Suprapubic skin (tissue), 4 donors: Measurements from ENCODE around the gene NTF4. TPM values are rescaled to one million over a fixed set of nuclear protein-coding genes. Genes with fewer than 3 reads are reported as not detected.

ENCODE experiments used
- DNase-seq, 2 donors: peaks; one replicate each; pipeline ENCODE4 v3.0.0-alpha.2; 2019; ENCODE audit warnings: low spot score in 2 of 2
- H3K27ac ChIP-seq: fragments of 200-600 bp; sonication (generic); one replicate; pipeline ENCODE4 v1.5.1; 2019
- H3K27me3 ChIP-seq: fragments of 200-600 bp; sonication (generic); one replicate; pipeline ENCODE4 v1.5.1; 2019
- H3K36me3 ChIP-seq: fragments of 200-600 bp; sonication (generic); one replicate; pipeline ENCODE4 v1.5.1; 2019
- H3K4me1 ChIP-seq: fragments of 200-600 bp; sonication (generic); one replicate; pipeline ENCODE4 v1.5.1; 2019
- H3K4me3 ChIP-seq: fragments of 200-600 bp; sonication (generic); one replicate; pipeline ENCODE4 v1.5.1; 2019; ENCODE audit warnings: mild to moderate bottlenecking
- H3K9me3 ChIP-seq: fragments of 200-600 bp; sonication (generic); one replicate; pipeline ENCODE4 v1.5.1; 2019
- EP300 ChIP-seq: sonication (generic); formaldehyde crosslinking; IDR thresholded peaks from one replicate; pipeline ENCODE4 v1.6.1; 2017; ENCODE audit warnings: antibody characterized with exemption
- POLR2A ChIP-seq, 2 donors: fragments of 450-650 bp; IDR thresholded peaks; one replicate each; pipeline ENCODE4 v1.6.1; 2017; ENCODE audit warnings: antibody characterized with exemption in 2 of 2, mild to moderate bottlenecking in 2 of 2, moderate library complexity in 2 of 2
- POLR2AphosphoS5 ChIP-seq, 3 donors: sonication (generic); formaldehyde crosslinking; IDR thresholded peaks; one replicate each; pipeline ENCODE4 v1.6.1; 2017; ENCODE audit warnings: antibody characterized with exemption in 3 of 3
- WGBS: methylation state at CpG from one replicate; pipeline ENCODE4 v1.1.5; 2018; 5-methylcytosine and 5-hydroxymethylcytosine counted together
- total RNA-seq, 4 donors: library from RNA; depleted of rRNA; stranded (reverse); fragments of >200 nt; gene quantifications; one replicate each; pipeline ENCODE4 v1.1.0, GENCODE V29; 2016
- TF ChIP-seq, protein P1 (sequence below), 2 donors: fragments of 200-600 bp in 1 of 2; fragments of 450-650 bp in 1 of 2; sonication (generic) in 1 of 2; IDR thresholded peaks; one replicate each; pipeline ENCODE4 v1.5.1; 2016 to 2019; ENCODE audit warnings: antibody characterized with exemption in 2 of 2, mild to moderate bottlenecking in 1 of 2, moderate library complexity in 1 of 2

The NTF4 gene
- total RNA-seq, 4 donors from 2014 or later: 7.8 to 22.5 (median 13.1) TPM

DNA sequence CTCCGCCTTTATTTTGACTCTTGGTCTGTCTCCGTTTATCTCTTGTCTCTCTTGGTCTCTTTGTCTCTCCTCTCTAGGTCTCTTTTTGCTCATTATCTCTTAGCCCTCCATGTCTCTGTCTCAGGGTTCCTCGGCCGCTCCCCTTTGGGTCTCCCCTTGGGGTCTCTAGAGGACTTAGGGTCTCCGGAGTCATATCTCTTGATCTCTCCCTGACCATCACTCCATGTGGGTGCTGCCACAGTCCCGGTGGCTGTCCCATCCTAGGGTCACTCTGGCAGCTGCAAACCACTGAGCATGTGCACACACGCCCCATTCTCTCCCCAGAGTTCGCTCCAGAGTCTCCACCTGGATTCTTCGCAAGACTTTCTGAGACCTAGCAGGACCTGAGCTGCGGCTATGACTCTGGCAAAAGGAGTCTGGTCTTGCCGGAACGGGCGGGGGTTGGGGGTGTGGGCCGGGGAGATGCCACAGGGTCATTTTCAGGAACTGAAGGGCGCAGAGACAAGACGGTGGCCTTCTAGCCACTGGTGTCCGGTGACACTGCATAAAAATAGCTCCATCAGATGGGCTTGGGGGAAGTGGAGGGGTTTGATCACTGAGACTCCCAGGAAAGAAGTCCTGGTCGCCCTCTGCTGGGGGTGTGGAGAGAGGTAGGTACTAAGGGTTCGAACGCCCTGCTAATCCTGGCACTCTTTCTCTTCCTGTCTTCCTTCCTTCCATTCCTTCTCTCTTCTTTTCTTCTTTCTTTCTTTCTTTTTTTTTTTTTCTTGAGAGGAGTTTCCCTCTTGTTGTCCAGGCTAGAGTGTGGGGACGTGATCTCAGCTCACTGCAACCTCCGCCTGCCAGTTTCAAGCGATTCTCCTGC is 9.1 kb upstream of the NTF4 start:
- H3K27ac ChIP-seq: no peak overlapping the region
- H3K4me1 ChIP-seq: peaks cover 17% of the 10 kb centered on the region
- no peak overlapping the region for H3K4me3 ChIP-seq
- WGBS: 56% methylated on average over 23 of the region's 23 CpGs
- TF ChIP-seq EP300: no peak
- no peak for TF ChIP-seq POLR2AphosphoS5 (IDR thresholded peaks at IDR 0.05)
- TF ChIP-seq POLR2A (IDR thresholded peaks at IDR 0.05): no peak
- TF ChIP-seq, protein P1, sequence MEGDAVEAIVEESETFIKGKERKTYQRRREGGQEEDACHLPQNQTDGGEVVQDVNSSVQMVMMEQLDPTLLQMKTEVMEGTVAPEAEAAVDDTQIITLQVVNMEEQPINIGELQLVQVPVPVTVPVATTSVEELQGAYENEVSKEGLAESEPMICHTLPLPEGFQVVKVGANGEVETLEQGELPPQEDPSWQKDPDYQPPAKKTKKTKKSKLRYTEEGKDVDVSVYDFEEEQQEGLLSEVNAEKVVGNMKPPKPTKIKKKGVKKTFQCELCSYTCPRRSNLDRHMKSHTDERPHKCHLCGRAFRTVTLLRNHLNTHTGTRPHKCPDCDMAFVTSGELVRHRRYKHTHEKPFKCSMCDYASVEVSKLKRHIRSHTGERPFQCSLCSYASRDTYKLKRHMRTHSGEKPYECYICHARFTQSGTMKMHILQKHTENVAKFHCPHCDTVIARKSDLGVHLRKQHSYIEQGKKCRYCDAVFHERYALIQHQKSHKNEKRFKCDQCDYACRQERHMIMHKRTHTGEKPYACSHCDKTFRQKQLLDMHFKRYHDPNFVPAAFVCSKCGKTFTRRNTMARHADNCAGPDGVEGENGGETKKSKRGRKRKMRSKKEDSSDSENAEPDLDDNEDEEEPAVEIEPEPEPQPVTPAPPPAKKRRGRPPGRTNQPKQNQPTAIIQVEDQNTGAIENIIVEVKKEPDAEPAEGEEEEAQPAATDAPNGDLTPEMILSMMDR (IDR thresholded peaks at IDR 0.05): no peak
- no peaks in the 10 kb centered on the region for H3K9me3 ChIP-seq
- peaks cover 53% of the 10 kb centered on the region for H3K27me3 ChIP-seq
- H3K36me3 ChIP-seq: no peaks in the 10 kb centered on the region
- no peak for DNase-seq

DNA sequence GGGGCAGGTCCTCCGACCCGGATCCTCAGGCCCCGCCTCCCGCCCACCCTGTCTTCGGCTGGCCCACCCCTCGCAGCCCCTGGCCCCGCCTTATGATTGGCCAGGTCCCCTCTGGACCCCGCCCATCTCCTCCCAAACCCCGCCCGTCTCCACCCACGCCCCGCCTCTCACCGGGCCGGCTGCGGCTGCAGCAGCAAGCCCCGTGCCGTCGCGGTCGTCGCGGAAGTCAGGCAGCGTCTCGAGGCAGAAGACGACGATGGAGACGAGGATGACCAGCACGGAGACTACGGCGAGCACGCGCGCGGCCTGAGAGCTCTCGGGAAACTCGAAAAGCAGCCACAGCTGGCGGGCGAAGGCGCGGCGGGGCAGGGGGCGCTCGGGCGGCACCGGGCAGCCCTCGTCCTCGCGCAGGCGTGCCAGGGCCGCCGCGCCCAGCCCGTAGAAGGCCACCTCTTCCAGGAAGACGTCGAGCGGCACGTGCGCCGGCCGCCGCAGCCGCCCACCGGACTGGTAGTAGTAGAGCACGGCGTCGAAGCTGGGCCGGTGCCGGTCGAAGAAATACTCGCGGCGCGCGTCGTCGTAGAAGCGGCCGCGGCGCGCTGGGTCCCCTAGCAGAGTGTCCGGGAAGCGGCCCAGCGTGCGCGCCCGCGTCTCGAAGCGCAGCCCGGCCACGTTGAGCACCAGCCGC is 7.4 kb upstream of the NTF4 start:
- Histone ChIP-seq H3K36me3 (no peaks in the 10 kb centered on the region), H3K9me3 (no peaks in the 10 kb centered on the region), H3K4me3 (peak overlapping the region; percentile 38), H3K27me3 (peaks cover 56% of the 10 kb centered on the region), H3K4me1 (peaks cover 17% of the 10 kb centered on the region), H3K27ac (no peak overlapping the region)
- DNase-seq: no peak
- no peak for TF ChIP-seq POLR2A (IDR thresholded peaks at IDR 0.05)
- TF ChIP-seq, protein P1 (IDR thresholded peaks at IDR 0.05): no peak
- no peak for TF ChIP-seq EP300
- TF ChIP-seq POLR2AphosphoS5 (IDR thresholded peaks at IDR 0.05): no peak
- WGBS: 7% methylated on average over 13 of the region's 93 CpGs

DNA sequence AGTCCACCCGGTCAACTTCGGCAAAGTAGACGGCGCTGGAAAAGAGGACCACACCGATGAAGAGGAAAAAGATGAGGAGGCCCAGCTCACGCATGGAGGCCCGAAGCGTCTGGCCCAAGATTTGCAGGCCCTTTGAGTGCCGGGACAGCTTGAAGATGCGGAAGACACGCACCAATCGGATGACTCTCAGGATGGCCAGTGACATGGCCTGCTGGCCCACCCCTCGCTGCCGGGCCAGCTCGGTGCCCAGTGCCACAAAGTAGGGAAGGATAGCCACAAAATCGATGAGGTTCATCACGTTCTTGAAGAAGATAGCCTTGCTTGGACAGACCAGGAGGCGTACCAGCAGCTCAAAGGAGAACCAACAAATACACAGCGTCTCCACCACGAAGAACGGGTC is 5.8 kb upstream of the NTF4 start:
- no peak for DNase-seq
- Histone ChIP-seq H3K36me3 (no peaks in the 10 kb centered on the region), H3K27me3 (peaks cover 71% of the 10 kb centered on the region), H3K27ac (no peak overlapping the region), H3K9me3 (no peaks in the 10 kb centered on the region), H3K4me3 (no peak overlapping the region), H3K4me1 (peaks cover 20% of the 10 kb centered on the region)
- 96% methylated on average over 21 of the region's 21 CpGs for WGBS
- no peak for TF ChIP-seq POLR2A (IDR thresholded peaks at IDR 0.05)
- TF ChIP-seq POLR2AphosphoS5 (IDR thresholded peaks at IDR 0.05): no peak

DNA sequence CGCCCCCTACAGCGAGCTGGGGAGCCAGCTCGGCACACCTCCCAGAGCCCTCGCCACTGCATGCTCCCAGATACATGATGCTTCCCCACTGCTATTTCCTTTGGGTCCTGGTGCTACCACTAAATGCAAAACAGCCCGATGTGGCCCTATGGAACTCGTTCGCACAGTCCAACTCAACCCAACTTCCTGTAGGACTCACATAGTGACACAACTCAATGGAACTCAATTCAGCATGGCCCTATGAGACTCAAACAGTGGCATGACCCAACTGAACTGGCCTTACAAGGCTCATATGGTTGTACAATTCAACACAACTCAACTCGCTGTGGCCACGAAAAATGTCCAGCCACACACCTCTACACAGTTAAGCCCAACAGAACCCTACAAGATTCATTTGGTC is 4.4 kb upstream of the NTF4 start:
- H3K4me3 ChIP-seq: no peak overlapping the region
- no peak overlapping the region for H3K27ac ChIP-seq
- H3K9me3 ChIP-seq: no peaks in the 10 kb centered on the region
- 97% methylated on average over 9 of the region's 9 CpGs for WGBS
- no peak for DNase-seq
- H3K27me3 ChIP-seq: peaks cover 79% of the 10 kb centered on the region
- TF ChIP-seq, protein P1 (IDR thresholded peaks at IDR 0.05): no peak
- no peak for TF ChIP-seq POLR2AphosphoS5 (IDR thresholded peaks at IDR 0.05)
- no peak for TF ChIP-seq EP300
- TF ChIP-seq POLR2A (IDR thresholded peaks at IDR 0.05): no peak
- peaks cover 32% of the 10 kb centered on the region for H3K4me1 ChIP-seq
- H3K36me3 ChIP-seq: no peaks in the 10 kb centered on the region

DNA sequence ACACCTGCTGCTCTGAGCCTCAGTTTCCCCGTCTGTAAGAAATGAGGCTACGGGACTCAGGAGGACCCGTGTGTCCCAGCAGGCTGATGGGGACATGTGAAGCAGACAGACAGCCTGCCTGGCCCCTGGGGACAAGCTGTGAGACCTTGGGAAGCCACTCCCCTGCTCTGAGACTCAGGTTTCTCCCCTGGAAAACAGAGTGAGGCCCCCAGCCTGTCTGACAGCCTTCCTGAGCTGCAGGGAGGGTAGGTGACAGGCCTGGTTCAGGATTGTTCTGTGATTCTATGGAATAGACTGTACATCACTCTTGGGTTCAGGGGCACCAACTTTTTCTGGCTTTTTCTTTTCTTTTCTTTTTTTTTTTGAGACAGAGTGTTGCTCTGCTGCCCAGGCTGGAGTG is 2.9 kb upstream of the NTF4 start:
- no peak for DNase-seq
- no peak overlapping the region for H3K27ac ChIP-seq
- H3K4me1 ChIP-seq: peaks cover 28% of the 10 kb centered on the region
- no peaks in the 10 kb centered on the region for H3K36me3 ChIP-seq
- WGBS: 43% methylated on average over 3 of the region's 3 CpGs
- H3K4me3 ChIP-seq: no peak overlapping the region
- no peaks in the 10 kb centered on the region for H3K9me3 ChIP-seq
- peaks cover 75% of the 10 kb centered on the region for H3K27me3 ChIP-seq
- TF ChIP-seq EP300 (no peak), POLR2A (IDR thresholded peaks at IDR 0.05) (no peak), POLR2AphosphoS5 (IDR thresholded peaks at IDR 0.05) (no peak)
- TF ChIP-seq, protein P1 (IDR thresholded peaks at IDR 0.05): no peak
